Mucosa of descending colon (tissue), 3 donors: ENCODE results near the gene SATB1. TPM values are rescaled to one million over a fixed set of nuclear protein-coding genes. Genes with fewer than 3 reads are reported as not detected.

Source experiments
- ATAC-seq: fragments of 200-7000 bp; cut with Tn5 transposase; one replicate; pipeline ENCODE4 v1.9.1; 2020; ENCODE audit warnings: mild to moderate bottlenecking, moderate library complexity
- DNase-seq, 3 donors: peaks; one replicate each; pipeline ENCODE4 v3.0.0-alpha.2; 2020
- H3K36me3 ChIP-seq: fragments of 200-600 bp; one replicate; pipeline ENCODE4 v1.8.0; 2021; ENCODE audit warnings: low read depth, mild to moderate bottlenecking
- H3K4me1 ChIP-seq: fragments of 200-600 bp; one replicate; pipeline ENCODE4 v1.8.0; 2021; ENCODE audit warnings: low read depth, mild to moderate bottlenecking
- H3K4me3 ChIP-seq: fragments of 200-600 bp; one replicate; pipeline ENCODE4 v1.8.0; 2021; ENCODE audit warnings: mild to moderate bottlenecking
- H3K9me3 ChIP-seq: fragments of 200-600 bp; one replicate; pipeline ENCODE4 v1.8.0; 2021; ENCODE audit warnings: mild to moderate bottlenecking
- intact Hi-C, 2 donors: fragments of 100-400 bp; cut with DNase I in 1 of 2; cut with micrococcal nuclease in 1 of 2; formaldehyde crosslinking; loops; one replicate each; pipeline versions ENCODE4 v1.11.0 to v1.11.1; 2022; cut with DNase I, micrococcal nuclease
- total RNA-seq, 3 donors: library from RNA; stranded (reverse); fragmentation: NEBNext Ultra II Directional in 2 of 3; extraction: Animal tissue kit (Norgen Biotek cat#: 25700) in 2 of 3; gene quantifications; one replicate each; pipeline versions ENCODE4 v1.2.1 to v1.2.4, GENCODE V29; 2021 to 2023
- TF ChIP-seq, protein P1 (sequence below): fragments of 200-600 bp; IDR thresholded peaks from one replicate; pipeline ENCODE4 v1.8.0; 2022; ENCODE audit warnings: antibody characterized with exemption, mild to moderate bottlenecking
- donor health status: DM: no; HTN: no; CAD: no; lungs with moderate emphysema.
- donor health status: DM: no; HTN: no; CAD: no.
- donor health status: DM: no; HTN: yes; CAD: no.

SATB1 gene
- total RNA-seq, 3 donors from 2014 or later: 31.2 to 87.9 (median 49.7) TPM

DNA sequence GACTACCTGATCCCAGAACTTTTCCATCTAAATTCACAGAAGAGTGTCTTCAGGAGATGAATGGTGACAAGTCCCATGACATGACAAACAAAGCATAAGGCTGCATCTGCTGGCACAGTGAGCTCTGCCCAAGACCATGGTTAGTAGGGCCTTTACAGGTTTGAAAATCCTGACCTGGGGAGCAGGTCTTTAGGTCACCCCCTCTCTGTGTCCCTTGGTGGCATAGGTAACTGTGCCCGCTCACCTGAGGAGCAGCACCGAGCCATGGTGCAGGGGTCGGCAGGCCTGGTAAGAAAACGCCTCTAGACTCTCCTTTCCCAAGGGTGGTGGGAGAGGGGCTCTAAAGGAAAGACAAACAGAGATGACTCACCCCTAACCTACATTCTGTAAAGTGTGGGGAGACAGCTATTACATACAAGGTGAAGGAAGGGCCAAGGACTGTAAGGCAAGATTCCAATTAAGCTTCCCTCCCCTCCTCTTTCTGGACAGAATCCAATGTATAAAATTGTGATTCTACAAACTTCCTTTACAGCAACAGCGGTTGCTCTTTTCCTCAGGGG lies 74.0 kb downstream of the SATB1 start:
- H3K36me3 ChIP-seq: no peaks in the 10 kb centered on the region
- no peaks in the 10 kb centered on the region for H3K4me1 ChIP-seq
- intact Hi-C loops: no loop called here
- TF ChIP-seq, protein P1, sequence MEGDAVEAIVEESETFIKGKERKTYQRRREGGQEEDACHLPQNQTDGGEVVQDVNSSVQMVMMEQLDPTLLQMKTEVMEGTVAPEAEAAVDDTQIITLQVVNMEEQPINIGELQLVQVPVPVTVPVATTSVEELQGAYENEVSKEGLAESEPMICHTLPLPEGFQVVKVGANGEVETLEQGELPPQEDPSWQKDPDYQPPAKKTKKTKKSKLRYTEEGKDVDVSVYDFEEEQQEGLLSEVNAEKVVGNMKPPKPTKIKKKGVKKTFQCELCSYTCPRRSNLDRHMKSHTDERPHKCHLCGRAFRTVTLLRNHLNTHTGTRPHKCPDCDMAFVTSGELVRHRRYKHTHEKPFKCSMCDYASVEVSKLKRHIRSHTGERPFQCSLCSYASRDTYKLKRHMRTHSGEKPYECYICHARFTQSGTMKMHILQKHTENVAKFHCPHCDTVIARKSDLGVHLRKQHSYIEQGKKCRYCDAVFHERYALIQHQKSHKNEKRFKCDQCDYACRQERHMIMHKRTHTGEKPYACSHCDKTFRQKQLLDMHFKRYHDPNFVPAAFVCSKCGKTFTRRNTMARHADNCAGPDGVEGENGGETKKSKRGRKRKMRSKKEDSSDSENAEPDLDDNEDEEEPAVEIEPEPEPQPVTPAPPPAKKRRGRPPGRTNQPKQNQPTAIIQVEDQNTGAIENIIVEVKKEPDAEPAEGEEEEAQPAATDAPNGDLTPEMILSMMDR: no peak
- peak; percentile 22 for ATAC-seq
- H3K9me3 ChIP-seq: no peaks in the 10 kb centered on the region
- no peak overlapping the region for H3K4me3 ChIP-seq
- DNase-seq: peak in 1 of 3 donors; percentile 22

DNA sequence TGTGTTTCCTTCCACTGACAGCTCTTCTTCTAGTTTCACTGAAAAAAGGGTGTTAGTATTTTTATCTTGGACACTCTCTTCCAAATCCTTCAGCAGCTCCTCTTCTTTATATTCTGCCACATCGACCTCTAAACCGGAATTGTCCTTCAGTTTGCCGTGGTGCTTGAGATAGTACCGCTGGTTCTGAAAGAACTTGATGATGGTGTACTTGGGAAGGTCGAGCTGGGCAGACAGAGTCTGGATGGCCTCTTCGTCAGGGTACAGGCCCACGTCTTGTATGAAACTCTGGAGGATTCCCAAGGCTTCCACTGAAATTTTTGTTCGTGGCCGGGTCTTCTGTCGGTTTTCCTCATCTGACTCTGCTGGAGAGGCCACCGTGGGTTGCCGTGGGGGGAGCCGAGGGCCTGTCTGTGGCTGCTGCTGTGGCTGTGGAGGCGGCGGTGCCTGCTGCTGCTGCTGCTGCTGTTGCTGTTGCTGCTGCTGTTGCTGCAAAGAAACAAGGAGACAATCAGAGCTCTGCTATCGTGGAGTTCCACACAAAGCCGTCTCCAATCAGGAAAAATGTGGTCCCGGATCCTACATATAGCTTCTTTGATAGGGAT lies 75.8 kb downstream of the SATB1 start:
- intact Hi-C loops: no loop called here
- no peak overlapping the region for H3K4me3 ChIP-seq
- H3K36me3 ChIP-seq: no peaks in the 10 kb centered on the region
- TF ChIP-seq, protein P1: no peak
- ATAC-seq (no peak), DNase-seq (peak in 1 of 3 donors; percentile 16)
- no peaks in the 10 kb centered on the region for H3K9me3 ChIP-seq
- no peaks in the 10 kb centered on the region for H3K4me1 ChIP-seq

DNA sequence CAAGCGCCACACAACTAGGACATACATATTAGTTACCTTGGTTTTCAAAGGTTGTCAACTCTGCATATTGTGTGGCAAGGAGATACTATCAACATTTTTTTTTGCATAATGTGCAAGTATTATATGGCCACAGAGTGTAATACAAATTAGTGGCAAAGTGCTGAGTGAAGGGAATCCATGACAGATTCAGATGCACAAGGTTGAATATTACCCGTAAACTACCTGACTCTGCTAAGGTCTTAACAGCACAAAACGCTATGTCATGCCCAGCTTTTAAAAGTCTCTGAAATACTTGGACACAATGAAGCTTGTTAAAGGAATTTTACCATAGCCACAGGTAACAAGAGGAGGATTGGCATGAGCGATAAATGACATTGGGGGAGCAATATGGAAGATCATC lies 79.0 kb downstream of the SATB1 start:
- H3K36me3 ChIP-seq: no peaks in the 10 kb centered on the region
- ATAC-seq (no peak), DNase-seq (no peak)
- no peaks in the 10 kb centered on the region for H3K4me1 ChIP-seq
- H3K9me3 ChIP-seq: no peaks in the 10 kb centered on the region
- TF ChIP-seq, protein P1: no peak
- intact Hi-C loops: no loop called here
- no peak overlapping the region for H3K4me3 ChIP-seq

DNA sequence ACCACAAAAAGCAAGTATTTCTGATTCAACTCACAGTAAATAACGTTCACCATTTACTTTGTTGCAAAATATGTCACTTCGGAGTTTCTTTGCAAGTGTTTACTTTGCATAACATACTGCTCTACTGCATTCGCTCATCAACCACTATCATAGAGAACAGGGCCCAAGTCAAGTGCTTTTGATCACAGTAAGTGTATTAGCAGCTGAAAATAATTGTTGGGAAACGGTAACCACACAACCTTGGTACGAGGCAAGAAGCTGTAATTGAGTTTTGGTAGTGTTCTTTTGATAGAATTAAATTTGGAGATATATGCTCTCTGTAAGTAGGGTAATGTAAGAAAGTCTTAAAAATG lies 80.1 kb downstream of the SATB1 start:
- TF ChIP-seq, protein P1: no peak
- ATAC-seq (no peak), DNase-seq (no peak)
- Histone ChIP-seq H3K36me3 (no peaks in the 10 kb centered on the region), H3K4me3 (no peak overlapping the region), H3K4me1 (no peaks in the 10 kb centered on the region), H3K9me3 (no peaks in the 10 kb centered on the region)
- intact Hi-C loops: no loop called here

DNA sequence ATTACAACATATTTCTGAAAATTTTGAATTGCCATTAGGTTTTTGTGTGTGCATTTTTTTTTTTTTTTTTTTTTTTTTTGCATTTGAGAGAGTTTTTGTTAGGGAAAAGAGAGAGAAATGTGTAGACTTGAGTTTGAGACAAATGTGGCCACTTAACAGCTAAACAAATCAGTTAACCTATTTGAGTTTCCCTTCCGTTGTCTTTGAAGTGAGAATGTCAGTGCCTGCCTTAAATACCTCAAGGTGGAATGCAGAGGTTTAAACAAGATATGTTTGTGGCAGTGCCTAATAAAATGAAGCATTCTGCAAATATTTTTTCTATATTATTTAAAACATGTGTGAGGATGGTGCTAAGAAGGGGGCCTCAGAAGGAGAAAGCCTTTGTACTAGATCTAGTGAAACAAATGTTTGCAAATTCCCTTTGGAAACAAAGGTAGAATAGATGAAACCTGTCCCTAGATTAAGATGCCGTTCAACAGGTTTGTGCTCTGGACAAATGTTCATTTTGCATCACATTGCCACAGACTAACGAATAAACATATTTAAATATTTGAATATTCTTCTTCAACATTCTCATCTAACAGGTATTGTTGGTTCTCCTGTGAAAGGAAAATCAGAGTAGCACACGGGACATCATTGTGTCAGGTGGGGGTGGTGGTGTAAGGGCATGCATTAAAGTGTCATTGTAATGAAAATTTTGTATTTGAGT lies 80.7 kb downstream of the SATB1 start:
- DNase-seq (no peak), ATAC-seq (no peak)
- TF ChIP-seq, protein P1: no peak
- intact Hi-C loops: no loop called here
- no peaks in the 10 kb centered on the region for H3K4me1 ChIP-seq
- H3K4me3 ChIP-seq: no peak overlapping the region
- H3K36me3 ChIP-seq: no peaks in the 10 kb centered on the region
- no peaks in the 10 kb centered on the region for H3K9me3 ChIP-seq
